SKM-1 (cell line): ENCODE measurements around the gene POLR3A.

Source experiments
- DNase-seq: peaks from one replicate; lab custom pipeline; 2025; ENCODE audit not compliant: unreplicated experiment; lab: John Stamatoyannopoulos, UW

Gene POLR3A

GRCh38 chr10:77922055-77922454 is 107.3 kb downstream of the POLR3A start:
- no peak for DNase-seq

- no peak for DNase-seq
These were observed 107.9 kb downstream of the POLR3A start for GRCh38 chr10:77921395-77921794.

GRCh38 chr10:77920495-77920894 is 108.8 kb downstream of the POLR3A start:
- no peak for DNase-seq

GRCh38 chr10:77919713-77920108 is 109.6 kb downstream of the POLR3A start:
- no peak for DNase-seq
